ENCODE data around the gene PMIS2.

PMIS2 gene

GRCh38 chr19:35607661-35608060 is 21.7 kb downstream of the PMIS2 start:
- no peak for TF ChIP-seq CTCF (IDR thresholded peaks at IDR 0.05; ENCODE audit: unreplicated experiment in 3 of 3)
- H3K36me3 Mint-ChIP-seq (ENCODE audit: low read depth) = no peaks in the 10 kb centered on the region
- no peak overlapping the region for H3K27ac Mint-ChIP-seq
- peaks cover 9% of the 10 kb centered on the region for H3K27me3 Mint-ChIP-seq (ENCODE audit: low read depth)
- no peak overlapping the region for H3K4me3 Mint-ChIP-seq
- H3K9me3 Mint-ChIP-seq = peaks cover 9% of the 10 kb centered on the region
- peaks cover 5% of the 10 kb centered on the region for H3K4me1 Mint-ChIP-seq

GRCh38 chr19:35608251-35608650 is 22.3 kb downstream of the PMIS2 start:
- Mint-ChIP-seq H3K4me3 (no peak overlapping the region), H3K27me3 (ENCODE audit: low read depth) (peaks cover 9% of the 10 kb centered on the region), H3K27ac (no peak overlapping the region), H3K9me3 (peaks cover 9% of the 10 kb centered on the region), H3K4me1 (peaks cover 5% of the 10 kb centered on the region), H3K36me3 (ENCODE audit: low read depth) (no peaks in the 10 kb centered on the region)
- no peak for TF ChIP-seq CTCF (IDR thresholded peaks at IDR 0.05; ENCODE audit: unreplicated experiment in 3 of 3)

GRCh38 chr19:35609851-35610353 is 23.9 kb downstream of the PMIS2 start:
- Mint-ChIP-seq H3K4me3 (no peak overlapping the region), H3K27me3 (ENCODE audit: low read depth) (peaks cover 9% of the 10 kb centered on the region), H3K36me3 (ENCODE audit: low read depth) (no peaks in the 10 kb centered on the region), H3K9me3 (peaks cover 9% of the 10 kb centered on the region), H3K27ac (no peak overlapping the region), H3K4me1 (peaks cover 5% of the 10 kb centered on the region)
- no peak for TF ChIP-seq CTCF (IDR thresholded peaks at IDR 0.05; ENCODE audit: unreplicated experiment in 3 of 3)

GRCh38 chr19:35612224-35612558 is 26.2 kb downstream of the PMIS2 start:
- Mint-ChIP-seq H3K27me3 (ENCODE audit: low read depth) (peaks cover 9% of the 10 kb centered on the region), H3K27ac (peak overlapping the region in 1 of 3 experiments; percentile 77), H3K4me3 (peak overlapping the region; percentile 94 to 97 (median 95)), H3K36me3 (ENCODE audit: low read depth) (peaks cover 5% of the 10 kb centered on the region), H3K4me1 (peaks cover 5% of the 10 kb centered on the region), H3K9me3 (peaks cover 9% of the 10 kb centered on the region)
- no peak for TF ChIP-seq CTCF (IDR thresholded peaks at IDR 0.05; ENCODE audit: unreplicated experiment in 3 of 3)

GRCh38 chr19:35612559-35613321 is 26.8 kb downstream of the PMIS2 start, which contains the start of gene HAUS5:
TSS of gene HAUS5 (plus strand) at chr19:35612735. CDS start at chr19:35612795, 60 bp downstream.
- peak within 1 kb of the TSS in 2 of 3 experiments; percentile 60 to 77 for H3K27ac Mint-ChIP-seq
- no peak for TF ChIP-seq CTCF (IDR thresholded peaks at IDR 0.05; ENCODE audit: unreplicated experiment in 3 of 3)
- peaks cover 7% of the 10 kb centered on the region for H3K9me3 Mint-ChIP-seq
- peaks cover 9% of the 10 kb centered on the region for H3K27me3 Mint-ChIP-seq (ENCODE audit: low read depth)
- peak within 1 kb of the TSS; percentile 94 to 97 (median 95) for H3K4me3 Mint-ChIP-seq
- peaks cover 5% of the 10 kb centered on the region for H3K36me3 Mint-ChIP-seq (ENCODE audit: low read depth)
- peaks cover 5% of the 10 kb centered on the region for H3K4me1 Mint-ChIP-seq

- TF ChIP-seq CTCF (IDR thresholded peaks at IDR 0.05; ENCODE audit: unreplicated experiment in 3 of 3) = no peak
- peak overlapping the region; percentile 94 to 97 (median 95) for H3K4me3 Mint-ChIP-seq
- no peak overlapping the region for H3K27ac Mint-ChIP-seq
- peaks cover 5% of the 10 kb centered on the region for H3K4me1 Mint-ChIP-seq
- peaks cover 5% of the 10 kb centered on the region for H3K36me3 Mint-ChIP-seq (ENCODE audit: low read depth)
- no peaks in the 10 kb centered on the region for H3K9me3 Mint-ChIP-seq
- peaks cover 4% of the 10 kb centered on the region for H3K27me3 Mint-ChIP-seq (ENCODE audit: low read depth)
These were observed 27.6 kb downstream of the PMIS2 start for GRCh38 chr19:35613574-35613973.

Data from nephron (organoid).